ENCODE measurements around the gene ZBTB37. TPM values are rescaled to one million over a fixed set of nuclear protein-coding genes. Genes with fewer than 3 reads are reported as not detected.
"Not testable (repeated sequence)": the region's sequence is repeated elsewhere in the genome, so short reads cannot be mapped to it uniquely, and the experiment has no call there.

ZBTB37 gene
- total RNA-seq, 1 experiment from 2014 or later, result 5.4 TPM

GRCh38 chr1:173915596-173915995, 47.4 kb downstream of the ZBTB37 start:
- H3K9me3 ChIP-seq (replicated peaks), result no peaks in the 10 kb centered on the region
- no peaks in the 10 kb centered on the region for H3K4me1 ChIP-seq
- no peak overlapping the region for H3K4me3 ChIP-seq
- no peaks in the 10 kb centered on the region for H3K27me3 ChIP-seq
- DNase-seq, result no peak
- no peaks in the 10 kb centered on the region for H3K36me3 ChIP-seq
- H3K27ac ChIP-seq, result no peak overlapping the region

- Histone ChIP-seq H3K4me1 (no peaks in the 10 kb centered on the region), H3K36me3 (no peaks in the 10 kb centered on the region), H3K9me3 (replicated peaks) (no peaks in the 10 kb centered on the region), H3K4me3 (no peak overlapping the region), H3K27me3 (no peaks in the 10 kb centered on the region), H3K27ac (no peak overlapping the region)
- DNase-seq, result no peak
These were observed 48.5 kb downstream of the ZBTB37 start for GRCh38 chr1:173916667-173917066.

- no peak for DNase-seq
- no peak within 1 kb of the TSS for H3K27ac ChIP-seq
- H3K4me1 ChIP-seq, result no peaks in the 10 kb centered on the region
- no peak within 1 kb of the TSS for H3K4me3 ChIP-seq
- H3K36me3 ChIP-seq, result no peaks in the 10 kb centered on the region
- H3K9me3 ChIP-seq (replicated peaks), result no peaks in the 10 kb centered on the region
- no peaks in the 10 kb centered on the region for H3K27me3 ChIP-seq
These were observed 49.0 kb downstream of the ZBTB37 start, which contains the start of gene SERPINC1 for GRCh38 chr1:173917149-173917548. TSS of gene SERPINC1 (minus strand) at chr1:173917327. CDS start at chr1:173917259, 68 bp downstream.

GRCh38 chr1:173917635-173918493, 49.7 kb downstream of the ZBTB37 start:
- H3K4me1 ChIP-seq, result no peaks in the 10 kb centered on the region
- H3K27ac ChIP-seq, result no peak overlapping the region
- no peaks in the 10 kb centered on the region for H3K27me3 ChIP-seq
- no peaks in the 10 kb centered on the region for H3K36me3 ChIP-seq
- no peak for DNase-seq
- no peak overlapping the region for H3K4me3 ChIP-seq
- no peaks in the 10 kb centered on the region for H3K9me3 ChIP-seq (replicated peaks)

- Histone ChIP-seq H3K4me1 (no peaks in the 10 kb centered on the region), H3K36me3 (no peaks in the 10 kb centered on the region), H3K27me3 (no peaks in the 10 kb centered on the region), H3K4me3 (no peak overlapping the region), H3K27ac (no peak overlapping the region), H3K9me3 (replicated peaks) (no peaks in the 10 kb centered on the region)
- DNase-seq, result no peak
These were observed 52.7 kb downstream of the ZBTB37 start for GRCh38 chr1:173920861-173921260.

- Histone ChIP-seq H3K27me3 (no peaks in the 10 kb centered on the region), H3K4me3 (no peak overlapping the region), H3K27ac (no peak overlapping the region), H3K4me1 (no peaks in the 10 kb centered on the region), H3K36me3 (no peaks in the 10 kb centered on the region; the same call in 1 of the 2 replicates), H3K9me3 (replicated peaks) (no peaks in the 10 kb centered on the region)
- DNase-seq, result no peak
These were observed 57.4 kb downstream of the ZBTB37 start for GRCh38 chr1:173925306-173926242.

GRCh38 chr1:173930541-173930940, 62.4 kb downstream of the ZBTB37 start:
- H3K36me3 ChIP-seq, result peaks cover 29% of the 10 kb centered on the region
- H3K27ac ChIP-seq, result not testable (repeated sequence)

GRCh38 chr1:173934440-173934839, 66.3 kb downstream of the ZBTB37 start:
- Histone ChIP-seq H3K36me3 (peaks cover 42% of the 10 kb centered on the region), H3K27me3 (no peaks in the 10 kb centered on the region), H3K9me3 (replicated peaks) (no peaks in the 10 kb centered on the region), H3K4me1 (no peaks in the 10 kb centered on the region), H3K4me3 (no peak overlapping the region), H3K27ac (no peak overlapping the region)
- DNase-seq, result no peak

More at GRCh38 chr1:173930541-173930940, 62.4 kb downstream of the ZBTB37 start:
- not testable (repeated sequence) for H3K9me3 ChIP-seq (replicated peaks); H3K4me1 ChIP-seq; H3K4me3 ChIP-seq; H3K27me3 ChIP-seq; DNase-seq

GRCh38 chr1:173937062-173937461, 68.9 kb downstream of the ZBTB37 start:
- no peak overlapping the region for H3K4me3 ChIP-seq
- no peaks in the 10 kb centered on the region for H3K27me3 ChIP-seq
- H3K9me3 ChIP-seq (replicated peaks), result no peaks in the 10 kb centered on the region
- no peaks in the 10 kb centered on the region for H3K4me1 ChIP-seq
- H3K27ac ChIP-seq, result no peak overlapping the region
- peaks cover 53% of the 10 kb centered on the region for H3K36me3 ChIP-seq
- no peak for DNase-seq

- DNase-seq, result no peak
- H3K27ac ChIP-seq, result no peak overlapping the region
- H3K27me3 ChIP-seq, result no peaks in the 10 kb centered on the region
- peaks cover 53% of the 10 kb centered on the region for H3K36me3 ChIP-seq
- no peaks in the 10 kb centered on the region for H3K9me3 ChIP-seq (replicated peaks)
- H3K4me1 ChIP-seq, result no peaks in the 10 kb centered on the region
- H3K4me3 ChIP-seq, result no peak overlapping the region
These were observed 78.3 kb downstream of the ZBTB37 start for GRCh38 chr1:173946380-173946921.

GRCh38 chr1:173948594-173948993, 80.4 kb downstream of the ZBTB37 start:
- no peak for DNase-seq
- Histone ChIP-seq H3K4me3 (no peak overlapping the region), H3K27me3 (no peaks in the 10 kb centered on the region), H3K9me3 (replicated peaks) (no peaks in the 10 kb centered on the region), H3K36me3 (peaks cover 53% of the 10 kb centered on the region), H3K4me1 (no peaks in the 10 kb centered on the region), H3K27ac (no peak overlapping the region)

Other genes starting within 250 kb of the ZBTB37 start
- not detected in 2 replicates for gene TEX50, start 233.0 kb upstream of the ZBTB37 start, total RNA-seq (2014; rRNA removed; shearing (Covaris generic))
- gene ANKRD45, start 198.5 kb upstream of the ZBTB37 start, total RNA-seq (2014; rRNA removed; shearing (Covaris generic)), result not detected in 2 replicates
- 11.3 and 14.1 TPM in 2 replicates for gene KLHL20, start 153.4 kb upstream of the ZBTB37 start, total RNA-seq (2014; rRNA removed; shearing (Covaris generic))
- 29.4 and 29.7 TPM in 2 replicates for gene DARS2, start 43.7 kb upstream of the ZBTB37 start, total RNA-seq (2014; rRNA removed; shearing (Covaris generic))
- 37.4 and 38.3 TPM in 2 replicates for gene CENPL, start 43.5 kb upstream of the ZBTB37 start, total RNA-seq (2014; rRNA removed; shearing (Covaris generic))
- 462 and 540 TPM in 2 replicates for gene GAS5, start 391 bp upstream of the ZBTB37 start, total RNA-seq (2014; rRNA removed; shearing (Covaris generic))
- gene SERPINC1, start 48.9 kb downstream of the ZBTB37 start, total RNA-seq (2014; rRNA removed; shearing (Covaris generic)), result 0.22 and 1.6 TPM in 2 replicates
- 22.6 and 25.6 TPM in 2 replicates for gene RC3H1, start 154.0 kb downstream of the ZBTB37 start, total RNA-seq (2014; rRNA removed; shearing (Covaris generic))

All from SJCRH30 (cell line).